NCI-H2107 (cell line): ENCODE data around the gene PLD4.
"Not testable (repeated sequence)": the region's sequence is repeated elsewhere in the genome, so short reads cannot be mapped to it uniquely, and the experiment has no call there.

Source experiments
- DNase-seq: peaks from one replicate; lab custom pipeline; 2025; lab: John Stamatoyannopoulos, UW

PLD4 gene

GRCh38 chr14:104898870-104899510 lies 25.7 kb upstream of the PLD4 start:
- DNase-seq: no peak

GRCh38 chr14:104899781-104900180 lies 24.9 kb upstream of the PLD4 start:
- DNase-seq: no peak

GRCh38 chr14:104900639-104901512 lies 23.8 kb upstream of the PLD4 start:
- no peak for DNase-seq

GRCh38 chr14:104903990-104904389 lies 20.7 kb upstream of the PLD4 start:
- no peak for DNase-seq

GRCh38 chr14:104904650-104905578 lies 19.8 kb upstream of the PLD4 start:
- not testable (repeated sequence) for DNase-seq

- DNase-seq: not testable (repeated sequence)
Observed at GRCh38 chr14:104905579-104905933, 19.1 kb upstream of the PLD4 start.

GRCh38 chr14:104908303-104908702 lies 16.4 kb upstream of the PLD4 start:
- DNase-seq: no peak

GRCh38 chr14:104912053-104912452 lies 12.6 kb upstream of the PLD4 start:
- no peak for DNase-seq

GRCh38 chr14:104913435-104913834 lies 11.2 kb upstream of the PLD4 start:
- DNase-seq: peak; percentile 91

- DNase-seq: no peak
Observed at GRCh38 chr14:104917116-104917515, 7.6 kb upstream of the PLD4 start.

GRCh38 chr14:104917993-104918392 lies 6.7 kb upstream of the PLD4 start:
- no peak for DNase-seq

- DNase-seq: not testable (repeated sequence)
Observed at GRCh38 chr14:104919152-104919992, 5.3 kb upstream of the PLD4 start.

- DNase-seq: no peak
Observed at GRCh38 chr14:104919993-104920315, 4.7 kb upstream of the PLD4 start.

- DNase-seq: no peak
Observed at GRCh38 chr14:104923640-104924420, 849 bp upstream of the PLD4 start.

GRCh38 chr14:104925214-104925854 lies 655 bp downstream of the PLD4 start:
- no peak for DNase-seq

GRCh38 chr14:104925855-104926609 lies 1.4 kb downstream of the PLD4 start:
- DNase-seq: no peak

- no peak for DNase-seq
Observed at GRCh38 chr14:104926619-104927431, 2.1 kb downstream of the PLD4 start.

GRCh38 chr14:104927432-104927816 lies 2.7 kb downstream of the PLD4 start:
- no peak for DNase-seq

GRCh38 chr14:104927901-104928300 lies 3.2 kb downstream of the PLD4 start:
- no peak for DNase-seq
